ENCODE measurements around the gene USF2.

GRCh38 chr19:35256566-35256965 lies 12.2 kb upstream of the USF2 start:
- TF ChIP-seq, protein P1, sequence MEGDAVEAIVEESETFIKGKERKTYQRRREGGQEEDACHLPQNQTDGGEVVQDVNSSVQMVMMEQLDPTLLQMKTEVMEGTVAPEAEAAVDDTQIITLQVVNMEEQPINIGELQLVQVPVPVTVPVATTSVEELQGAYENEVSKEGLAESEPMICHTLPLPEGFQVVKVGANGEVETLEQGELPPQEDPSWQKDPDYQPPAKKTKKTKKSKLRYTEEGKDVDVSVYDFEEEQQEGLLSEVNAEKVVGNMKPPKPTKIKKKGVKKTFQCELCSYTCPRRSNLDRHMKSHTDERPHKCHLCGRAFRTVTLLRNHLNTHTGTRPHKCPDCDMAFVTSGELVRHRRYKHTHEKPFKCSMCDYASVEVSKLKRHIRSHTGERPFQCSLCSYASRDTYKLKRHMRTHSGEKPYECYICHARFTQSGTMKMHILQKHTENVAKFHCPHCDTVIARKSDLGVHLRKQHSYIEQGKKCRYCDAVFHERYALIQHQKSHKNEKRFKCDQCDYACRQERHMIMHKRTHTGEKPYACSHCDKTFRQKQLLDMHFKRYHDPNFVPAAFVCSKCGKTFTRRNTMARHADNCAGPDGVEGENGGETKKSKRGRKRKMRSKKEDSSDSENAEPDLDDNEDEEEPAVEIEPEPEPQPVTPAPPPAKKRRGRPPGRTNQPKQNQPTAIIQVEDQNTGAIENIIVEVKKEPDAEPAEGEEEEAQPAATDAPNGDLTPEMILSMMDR (IDR thresholded peaks at IDR 0.05; ENCODE audit: low read depth, low read length) = no peak
- no peak for TF ChIP-seq EZH2phosphoT487 (IDR thresholded peaks at IDR 0.05; ENCODE audit: low read depth)
